ENCODE results near the gene SLC39A13.

The SLC39A13 gene

GRCh38 chr11:47430524-47430923, 22.1 kb downstream of the SLC39A13 start:
- no peak for DNase-seq (ENCODE audit: low read depth, low spot score)

GRCh38 chr11:47431356-47432083, 23.1 kb downstream of the SLC39A13 start:
- DNase-seq (ENCODE audit: low read depth, low spot score), result no peak

- no peak for DNase-seq (ENCODE audit: low read depth, low spot score)
These were observed 24.8 kb downstream of the SLC39A13 start for GRCh38 chr11:47433157-47433556.

DNA sequence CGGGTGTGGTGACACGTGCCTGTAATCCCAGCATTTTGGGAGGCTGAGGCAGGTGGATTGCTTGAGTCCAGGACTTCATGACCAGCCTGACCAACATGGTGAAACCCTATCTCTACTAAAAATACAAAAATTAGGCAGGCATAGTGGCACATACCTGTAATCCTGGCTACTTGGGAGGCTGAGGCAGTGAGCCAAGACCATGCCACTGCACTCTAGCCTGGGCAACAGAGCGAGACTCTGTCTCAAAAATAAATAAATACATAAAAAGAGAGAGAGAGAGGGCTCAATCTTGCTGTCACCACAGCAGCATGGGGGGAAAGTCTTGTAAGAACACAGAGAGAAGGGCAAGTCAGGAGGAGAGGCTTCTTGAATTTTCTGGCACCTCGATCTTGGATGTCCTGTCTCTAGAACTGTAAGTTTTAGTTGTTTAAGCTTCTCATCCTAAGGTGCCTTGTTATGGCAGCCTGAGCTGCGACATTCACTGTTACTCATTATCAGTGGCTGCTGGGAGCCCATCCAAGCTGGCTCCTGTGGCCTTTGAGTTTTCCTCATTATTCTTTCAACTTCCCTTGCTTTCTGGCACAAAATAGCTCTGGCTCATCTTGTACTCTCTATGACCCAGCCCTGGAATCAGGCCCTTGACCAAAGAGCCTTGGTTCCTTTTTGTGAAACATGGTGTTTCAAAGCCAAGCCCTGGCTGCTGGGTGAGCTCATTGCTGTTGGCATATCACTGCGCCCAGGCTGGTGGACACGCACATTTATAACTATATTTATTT, 25.8 kb downstream of the SLC39A13 start:
- no peak for DNase-seq (ENCODE audit: low read depth, low spot score)

GRCh38 chr11:47435687-47436086, 27.3 kb downstream of the SLC39A13 start:
- DNase-seq (ENCODE audit: low read depth, low spot score), result no peak

GRCh38 chr11:47436726-47437125, 28.3 kb downstream of the SLC39A13 start:
- DNase-seq (ENCODE audit: low read depth, low spot score), result no peak

DNA sequence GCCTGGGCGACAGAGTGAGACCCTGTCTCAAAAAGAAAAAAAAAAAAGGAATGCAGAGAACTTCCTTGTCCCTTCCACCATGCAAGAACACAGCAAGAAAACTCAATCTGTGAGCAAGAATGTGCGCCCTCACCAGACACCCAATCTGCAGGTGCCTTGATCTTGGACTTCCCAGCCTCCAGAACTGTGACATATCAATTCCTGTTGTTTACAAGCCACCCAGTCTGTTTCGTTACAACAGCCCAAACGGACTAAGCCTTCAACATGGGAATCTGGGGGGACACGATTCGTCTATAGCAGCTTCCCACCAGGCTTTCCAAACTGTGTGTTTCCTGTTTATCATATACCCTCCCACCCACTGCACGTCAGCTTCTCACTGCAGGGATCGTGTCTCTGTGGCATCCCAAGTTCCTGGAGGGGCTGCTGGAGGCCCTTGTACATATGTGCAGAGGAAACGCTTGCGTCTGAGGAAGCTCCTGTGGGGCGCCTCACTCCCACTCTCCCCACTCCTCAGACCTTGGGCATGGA, 28.9 kb downstream of the SLC39A13 start:
- no peak for DNase-seq (ENCODE audit: low read depth, low spot score)

- DNase-seq (ENCODE audit: low read depth, low spot score), result no peak
These were observed 29.5 kb downstream of the SLC39A13 start for GRCh38 chr11:47437746-47438418.

- no peak for DNase-seq (ENCODE audit: low read depth, low spot score)
These were observed 30.3 kb downstream of the SLC39A13 start for GRCh38 chr11:47438721-47439120.

- no peak for DNase-seq (ENCODE audit: low read depth, low spot score)
These were observed 31.7 kb downstream of the SLC39A13 start for GRCh38 chr11:47440054-47440476.

DNA sequence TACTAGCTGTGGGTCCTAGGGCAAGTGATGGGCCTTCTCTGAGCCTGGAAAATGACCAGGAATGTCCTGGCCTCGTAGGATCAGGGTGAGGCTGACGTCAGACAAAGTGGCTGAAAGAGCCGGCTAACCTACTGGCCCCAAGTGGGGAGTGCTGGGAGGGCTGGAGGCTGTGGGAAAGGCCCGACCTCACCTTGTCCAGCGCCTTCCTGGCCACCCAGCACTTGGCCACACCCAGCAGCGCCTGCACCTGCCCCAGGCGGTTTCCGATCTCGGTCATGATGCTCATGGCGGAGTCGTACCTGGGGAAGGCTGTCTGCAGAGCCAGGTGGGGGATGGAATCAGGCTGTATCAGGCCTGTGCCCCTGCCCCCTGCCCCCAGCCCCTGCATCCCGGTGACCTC, 33.0 kb downstream of the SLC39A13 start:
- DNase-seq (ENCODE audit: low read depth, low spot score), result no peak

- DNase-seq (ENCODE audit: low read depth, low spot score), result no peak
These were observed 34.1 kb downstream of the SLC39A13 start for GRCh38 chr11:47442514-47442913.

- no peak for DNase-seq (ENCODE audit: low read depth, low spot score)
These were observed 34.8 kb downstream of the SLC39A13 start for GRCh38 chr11:47443028-47443700.

DNA sequence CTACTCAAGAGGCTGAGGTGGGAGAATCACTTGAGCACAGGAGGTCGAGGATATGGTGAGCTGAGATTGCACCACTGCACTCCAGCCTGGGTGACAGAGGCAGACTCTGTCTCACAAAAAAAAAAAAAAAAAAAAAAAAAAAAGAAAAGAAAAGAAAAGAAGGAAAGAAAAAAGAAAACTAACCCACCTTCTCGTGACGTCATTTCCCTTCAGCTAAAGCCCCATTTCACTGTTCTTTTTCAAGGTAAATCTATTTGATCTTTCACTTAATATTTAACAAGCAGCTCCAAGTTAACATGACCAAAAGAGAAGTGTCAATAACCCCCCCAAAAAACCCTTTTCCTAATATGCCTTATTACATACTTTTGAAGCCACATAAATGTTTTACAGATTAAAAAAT, 35.4 kb downstream of the SLC39A13 start:
- no peak for DNase-seq (ENCODE audit: low read depth, low spot score)

GRCh38 chr11:47445840-47446239, 37.5 kb downstream of the SLC39A13 start:
- no peak for DNase-seq (ENCODE audit: low read depth, low spot score)

DNA sequence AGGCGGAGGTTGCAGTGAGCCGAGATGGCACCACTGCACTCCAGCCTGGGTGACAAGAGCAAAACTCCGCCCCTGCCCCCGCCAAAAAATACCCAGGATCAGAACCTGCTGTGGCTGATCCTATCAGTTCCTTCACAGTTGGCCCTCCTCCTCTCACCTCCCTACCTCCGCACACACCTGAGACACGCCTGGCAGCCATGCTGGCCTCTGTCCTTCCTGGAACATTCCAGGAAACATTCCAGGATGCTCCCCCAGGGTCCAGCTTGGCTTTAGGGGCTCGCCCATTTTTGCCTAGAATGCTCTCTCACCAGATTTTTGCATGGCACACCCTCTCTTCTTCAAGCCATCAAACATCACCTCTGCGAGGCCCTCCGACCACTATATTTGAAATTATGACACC, 38.4 kb downstream of the SLC39A13 start:
- DNase-seq (ENCODE audit: low read depth, low spot score), result no peak

DNA sequence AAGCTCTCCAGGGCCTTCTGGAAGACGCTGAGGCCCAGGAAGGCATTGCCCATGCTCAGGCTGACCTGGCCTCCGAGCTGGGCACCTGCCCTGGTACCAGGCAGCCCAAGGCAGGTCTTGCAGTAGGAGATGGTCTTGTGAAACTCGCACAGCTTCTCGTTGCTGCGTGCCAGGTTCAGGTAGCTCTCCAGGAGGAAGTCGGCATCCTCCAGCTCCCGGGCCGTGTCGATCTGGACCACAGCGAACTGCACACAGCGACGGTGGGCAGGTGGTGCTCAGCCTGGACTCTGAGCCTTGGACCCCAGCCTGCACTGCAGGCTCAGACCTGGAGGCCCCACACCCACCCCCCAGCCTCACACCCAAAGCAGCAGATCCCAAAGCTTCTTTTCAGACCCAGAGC, 39.5 kb downstream of the SLC39A13 start:
- DNase-seq (ENCODE audit: low read depth, low spot score), result no peak

GRCh38 chr11:47448566-47449427, 40.4 kb downstream of the SLC39A13 start, which contains the start of gene RAPSN:
TSS of gene RAPSN (minus strand) at chr11:47449136. CDS start at chr11:47448964, 172 bp downstream.
- no peak for DNase-seq (ENCODE audit: low read depth, low spot score)

DNA sequence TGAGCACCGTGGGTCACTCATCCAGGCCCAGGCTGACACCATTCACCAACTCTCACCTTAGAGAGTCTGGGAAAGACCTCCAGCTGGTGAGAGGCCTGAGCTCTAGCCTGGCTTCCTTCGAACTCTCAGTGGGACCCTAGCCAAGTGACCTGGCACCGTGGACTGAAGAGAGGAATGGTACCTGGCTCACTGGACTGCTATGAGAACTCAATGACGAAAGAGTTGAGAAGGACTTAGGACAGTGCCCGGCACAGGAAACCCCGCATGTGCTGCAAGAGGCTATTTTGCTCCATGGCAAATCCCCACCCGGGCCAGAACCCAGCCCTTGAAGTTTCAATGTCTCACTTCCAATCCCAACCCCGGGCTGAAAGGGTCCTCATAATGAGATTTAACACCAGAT, 41.2 kb downstream of the SLC39A13 start:
- no peak for DNase-seq (ENCODE audit: low read depth, low spot score)

DNA sequence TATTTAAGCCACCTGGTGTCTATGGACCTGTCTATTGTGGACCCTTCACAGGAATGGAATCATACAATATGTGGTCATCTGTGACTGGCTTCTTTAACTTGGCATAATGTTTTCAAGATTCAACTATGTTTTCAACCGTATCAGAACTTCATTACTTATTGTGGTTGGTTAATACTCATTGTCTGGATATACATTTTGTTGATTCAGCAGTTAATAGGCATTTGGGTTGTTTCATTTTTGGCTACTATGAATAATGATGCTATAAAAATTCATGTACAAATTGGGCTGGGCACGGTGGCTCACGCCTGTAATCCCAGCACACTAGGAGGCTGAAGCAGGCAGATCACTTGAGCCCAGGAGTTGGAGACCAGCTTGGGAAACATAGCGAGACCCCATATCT, 43.0 kb downstream of the SLC39A13 start:
- DNase-seq (ENCODE audit: low read depth, low spot score), result no peak

DNA sequence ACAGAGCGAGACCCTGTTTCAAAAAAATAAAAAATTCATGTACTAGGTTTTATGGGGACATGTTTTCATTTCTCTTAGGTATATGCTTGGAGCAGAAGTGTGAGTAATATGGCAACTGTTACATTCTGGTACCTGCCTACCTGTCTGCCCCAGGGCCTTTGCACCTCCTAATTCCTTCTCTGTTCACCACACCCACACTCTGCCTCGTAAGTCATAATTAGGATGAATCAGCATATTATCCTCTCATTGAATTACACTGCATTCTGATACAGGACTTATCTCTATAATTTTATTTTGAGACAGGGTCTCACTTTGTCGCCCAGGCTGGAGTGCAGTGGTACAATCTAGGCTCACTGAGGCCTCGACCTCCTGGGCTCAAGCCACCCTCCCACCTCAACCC, 43.6 kb downstream of the SLC39A13 start:
- DNase-seq (ENCODE audit: low read depth, low spot score), result no peak

Measured in iPS DF 19.7 (cell line).